H1 (cell line): ENCODE data around the gene MAP3K6. TPM values are rescaled to one million over a fixed set of nuclear protein-coding genes. Genes with fewer than 3 reads are reported as not detected.

Experiments used
- ATF2 ChIP-seq: IDR thresholded peaks from 2 replicates; pipeline ENCODE4 v1.6.1; 2012; ENCODE audit warnings: low read length, inconsistent platforms
- SAP30 ChIP-seq: fragments of 300-600 bp; sonication (generic); IDR thresholded peaks from 2 replicates; pipeline ENCODE4 v1.7.1; 2012; ENCODE audit warnings: low read length, moderate library complexity, mild to moderate bottlenecking, inconsistent platforms; ENCODE audit not compliant: insufficient read depth, insufficient replicate concordance
- SIX5 ChIP-seq: IDR thresholded peaks from 2 replicates; pipeline ENCODE4 v1.6.1; 2011; ENCODE audit warnings: mild to moderate bottlenecking, low read depth, low read length
- YY1 ChIP-seq: IDR thresholded peaks from 2 replicates; pipeline ENCODE4 v1.6.1; 2011; ENCODE audit warnings: low read depth, mild to moderate bottlenecking, low read length
- polyA plus RNA-seq, 7 experiments: library from polyadenylated mRNA; depleted of rRNA in 3 of 7; stranded (reverse) in 5 of 7; unstranded in 2 of 7; fragments of >200 nt in 5 of 7; fragments of 200-250 nt in 2 of 7; gene quantifications; 1 replicate in 5 of 7; 2 replicates in 1 of 7; 4 replicates in 1 of 7; pipeline versions ENCODE4 v1.2.1 to v1.2.3, GENCODE V29; 2011 to 2013; ENCODE audit warnings: missing spikeins in 2 of 7, mixed read lengths in 2 of 7
- total RNA-seq: library from RNA; stranded (reverse); fragmentation: NEBNext Ultra II Directional; extraction: Animal tissue kit (Norgen Biotek cat#: 25700); gene quantifications from 2 replicates; pipeline ENCODE4 v1.2.1, GENCODE V29; 2021

MAP3K6 gene
- total and polyA plus RNA-seq, 2 of the 8 experiments (the other 6 are each of a cell fraction or from before 2014, with no cell fraction given) = 7.4 to 7.6 TPM

- TF ChIP-seq ATF2 (no peak), SAP30 (no peak), SIX5 (no peak), YY1 (no peak)
Observed at GRCh38 chr1:27336756-27337155, 30.0 kb downstream of the MAP3K6 start (continued).
